HUES6 (cell line): ENCODE data around the gene ATP2B1.
"Not testable (repeated sequence)": the region's sequence is repeated elsewhere in the genome, so short reads cannot be mapped to it uniquely, and the experiment has no call there.

Experiments
- H3K27ac ChIP-seq: 2 replicates; pipeline ENCODE4 v1.7.0; 2013; ENCODE audit warnings: low read depth, mild to moderate bottlenecking, low read length, inconsistent platforms
- H3K27me3 ChIP-seq: 2 replicates; pipeline ENCODE4 v1.6.1; 2013; ENCODE audit warnings: low read length; ENCODE audit not compliant: control insufficient read depth, insufficient read depth
- H3K36me3 ChIP-seq: 2 replicates; pipeline ENCODE4 v1.6.1; 2013; ENCODE audit warnings: low read length; ENCODE audit not compliant: control insufficient read depth, insufficient read depth
- H3K4me1 ChIP-seq: 2 replicates; pipeline ENCODE4 v1.6.1; 2013; ENCODE audit warnings: low read length; ENCODE audit not compliant: control insufficient read depth, insufficient read depth
- H3K4me3 ChIP-seq: 2 replicates; pipeline ENCODE4 v1.5.1; 2013; ENCODE audit warnings: low read depth, low read length
- H3K9ac ChIP-seq: one replicate; pipeline ENCODE4 v1.6.1; 2013; ENCODE audit warnings: mild to moderate bottlenecking, low read length
- H3K9me3 ChIP-seq: 2 replicates; pipeline ENCODE4 v1.6.1; 2013; ENCODE audit warnings: low read depth, low read length; ENCODE audit not compliant: control insufficient read depth, insufficient read depth

The ATP2B1 gene

DNA sequence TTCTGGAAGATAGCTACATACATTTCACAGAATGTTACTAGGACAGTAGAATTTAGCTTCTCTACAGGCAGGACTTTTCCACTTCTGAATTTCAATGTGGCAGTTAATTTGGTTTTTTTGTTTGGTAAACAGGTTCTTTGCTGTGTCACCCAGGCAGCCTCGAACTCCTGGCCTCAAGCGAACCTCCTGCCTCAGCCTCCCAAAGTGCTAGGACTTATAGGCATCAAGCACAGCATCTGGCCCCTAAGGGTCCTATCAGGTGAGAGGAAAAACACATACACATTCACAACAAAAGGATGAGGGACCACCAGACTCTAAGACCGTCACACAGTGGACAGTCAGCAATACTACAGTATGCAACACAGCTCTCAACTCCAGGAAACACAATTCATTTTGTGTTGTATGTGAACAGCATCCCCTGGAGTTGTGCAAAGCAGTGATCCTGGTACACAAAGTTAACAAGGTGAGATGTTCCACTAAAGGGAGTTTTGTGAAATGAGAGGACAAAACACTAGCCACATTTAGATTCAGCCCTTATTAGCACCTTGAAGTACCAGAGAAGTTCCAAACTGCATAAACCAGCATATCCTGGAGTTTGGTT lies 6.9 kb downstream of the ATP2B1 start:
- peaks cover 4% of the 10 kb centered on the region for H3K4me1 ChIP-seq
- H3K27me3 ChIP-seq, result peaks cover 11% of the 10 kb centered on the region
- H3K9ac ChIP-seq, result no peak overlapping the region
- H3K9me3 ChIP-seq, result no peaks in the 10 kb centered on the region
- no peak overlapping the region for H3K4me3 ChIP-seq
- H3K36me3 ChIP-seq, result no peaks in the 10 kb centered on the region
- H3K27ac ChIP-seq, result no peak overlapping the region

DNA sequence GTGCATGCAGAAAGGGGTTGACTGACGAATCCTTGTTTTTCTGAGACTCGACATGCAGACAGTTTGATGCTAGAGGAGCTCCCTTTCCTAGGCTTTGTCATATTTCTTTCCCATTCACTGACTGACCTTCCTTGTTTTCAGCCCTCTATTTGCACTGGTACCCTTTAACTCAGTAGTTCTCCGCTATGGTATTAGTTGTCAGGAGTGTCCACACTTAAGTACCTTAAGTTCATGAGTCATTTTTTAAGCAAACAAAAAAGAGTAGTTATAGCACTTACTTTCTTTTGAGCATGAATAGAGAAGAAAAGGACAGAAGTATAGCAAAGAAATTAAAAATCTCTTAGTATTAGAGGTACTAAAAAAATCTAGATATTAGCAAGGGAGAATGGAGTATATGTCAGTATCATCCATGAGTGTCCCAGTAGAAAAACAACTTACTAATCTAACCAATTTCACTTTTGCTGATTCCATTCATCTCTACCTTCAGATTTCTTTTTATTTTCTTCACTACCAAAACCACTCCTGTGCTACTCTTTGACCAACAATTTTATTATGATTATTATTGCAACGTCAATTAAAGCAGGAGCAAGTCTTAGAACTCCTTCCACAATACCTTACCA lies 8.3 kb downstream of the ATP2B1 start:
- Histone ChIP-seq H3K4me3 (no peak overlapping the region), H3K27ac (no peak overlapping the region), H3K27me3 (no peaks in the 10 kb centered on the region), H3K4me1 (peaks cover 3% of the 10 kb centered on the region; the same call in 1 of the 2 replicates), H3K36me3 (no peaks in the 10 kb centered on the region), H3K9me3 (no peaks in the 10 kb centered on the region), H3K9ac (no peak overlapping the region)

DNA sequence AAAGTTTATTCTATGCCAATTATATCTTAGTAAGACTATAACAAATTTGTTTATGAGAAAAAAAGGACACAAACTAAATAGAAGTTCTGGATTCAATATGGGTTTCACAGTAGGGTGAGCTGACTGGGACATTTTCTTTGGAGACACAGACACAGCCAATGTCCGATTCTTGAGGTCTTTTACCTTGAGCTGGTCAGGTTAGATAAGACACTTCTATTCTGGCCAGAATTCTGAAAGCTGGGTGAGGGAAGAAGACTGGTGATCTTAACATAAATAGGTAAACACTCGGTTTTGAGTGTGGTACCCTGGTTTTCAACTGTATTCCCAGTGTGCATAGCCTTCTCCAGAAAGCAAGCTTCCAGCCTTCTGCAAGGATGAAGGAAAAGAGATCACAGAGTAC lies 10.0 kb downstream of the ATP2B1 start:
- no peak overlapping the region for H3K4me3 ChIP-seq
- H3K36me3 ChIP-seq, result no peaks in the 10 kb centered on the region
- no peak overlapping the region for H3K9ac ChIP-seq
- no peaks in the 10 kb centered on the region for H3K9me3 ChIP-seq
- peaks cover 3% of the 10 kb centered on the region; the same call in 1 of the 2 replicates for H3K4me1 ChIP-seq
- H3K27ac ChIP-seq, result no peak overlapping the region
- no peaks in the 10 kb centered on the region for H3K27me3 ChIP-seq

DNA sequence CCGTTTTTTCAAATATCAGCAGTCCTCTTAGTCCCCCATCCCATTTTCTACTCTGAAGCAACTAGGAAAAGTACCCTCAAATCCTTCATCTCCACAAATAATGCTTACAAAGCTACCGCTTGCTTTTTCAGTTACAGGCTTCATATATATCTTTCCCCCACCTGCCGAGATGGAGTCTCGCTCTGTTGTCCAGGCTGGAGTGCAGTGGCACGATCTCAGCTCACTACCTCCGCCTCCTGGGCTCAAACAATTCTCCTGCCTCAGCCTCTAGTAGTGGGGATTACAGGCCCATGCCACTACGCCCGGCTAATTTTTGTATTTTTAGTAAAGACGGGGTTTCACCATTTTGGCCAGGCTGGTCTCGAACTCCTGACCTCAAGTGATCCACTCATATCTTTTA lies 10.9 kb downstream of the ATP2B1 start:
- H3K27me3 ChIP-seq, H3K9ac ChIP-seq, H3K36me3 ChIP-seq, H3K9me3 ChIP-seq, H3K4me3 ChIP-seq, H3K4me1 ChIP-seq, H3K27ac ChIP-seq: not testable (repeated sequence)

DNA sequence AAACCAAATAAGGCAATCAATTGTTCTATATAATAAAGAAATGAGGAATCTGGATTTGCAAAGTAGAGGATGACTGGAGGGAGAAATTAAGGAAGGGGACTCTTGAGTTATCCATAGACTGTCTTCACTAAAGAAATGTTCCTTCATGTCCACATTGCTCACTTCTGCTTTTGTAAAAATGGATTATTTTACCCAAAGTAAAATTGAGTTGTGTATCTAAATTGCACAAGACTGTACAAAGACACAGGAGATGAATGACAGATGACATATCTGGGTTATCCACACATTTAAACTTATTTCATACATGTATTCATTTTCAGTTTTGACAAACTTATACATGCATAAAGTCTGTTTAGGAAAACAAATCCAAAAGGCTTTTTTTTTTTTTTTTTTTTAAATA lies 11.3 kb downstream of the ATP2B1 start:
- H3K4me1 ChIP-seq, result peaks cover 3% of the 10 kb centered on the region; the same call in 1 of the 2 replicates
- H3K27me3 ChIP-seq, result no peaks in the 10 kb centered on the region
- no peaks in the 10 kb centered on the region for H3K9me3 ChIP-seq
- H3K36me3 ChIP-seq, result no peaks in the 10 kb centered on the region
- H3K4me3 ChIP-seq, result no peak overlapping the region
- no peak overlapping the region for H3K9ac ChIP-seq
- H3K27ac ChIP-seq, result no peak overlapping the region

DNA sequence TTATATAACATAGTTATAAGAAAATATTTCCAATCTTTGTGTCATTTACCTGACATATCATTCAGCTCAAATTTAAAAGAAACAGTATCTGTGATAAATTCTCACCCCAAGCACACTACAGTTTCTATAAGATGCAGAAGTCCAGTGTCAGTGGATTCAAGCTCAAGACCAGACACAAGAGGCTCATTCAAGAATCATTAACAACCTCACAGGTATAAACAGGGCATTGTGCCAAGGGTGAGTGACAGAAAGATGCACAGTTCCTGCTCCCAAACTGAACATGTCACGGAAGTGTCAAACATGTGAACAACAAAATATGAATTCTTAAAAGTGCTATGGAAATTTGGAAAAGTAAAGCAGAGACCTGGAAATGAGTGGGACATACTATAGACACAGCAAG lies 12.8 kb downstream of the ATP2B1 start:
- Histone ChIP-seq H3K36me3 (no peaks in the 10 kb centered on the region), H3K9me3 (no peaks in the 10 kb centered on the region), H3K27ac (no peak overlapping the region), H3K4me1 (peaks cover 3% of the 10 kb centered on the region; the same call in 1 of the 2 replicates), H3K27me3 (no peaks in the 10 kb centered on the region), H3K9ac (no peak overlapping the region), H3K4me3 (no peak overlapping the region)

DNA sequence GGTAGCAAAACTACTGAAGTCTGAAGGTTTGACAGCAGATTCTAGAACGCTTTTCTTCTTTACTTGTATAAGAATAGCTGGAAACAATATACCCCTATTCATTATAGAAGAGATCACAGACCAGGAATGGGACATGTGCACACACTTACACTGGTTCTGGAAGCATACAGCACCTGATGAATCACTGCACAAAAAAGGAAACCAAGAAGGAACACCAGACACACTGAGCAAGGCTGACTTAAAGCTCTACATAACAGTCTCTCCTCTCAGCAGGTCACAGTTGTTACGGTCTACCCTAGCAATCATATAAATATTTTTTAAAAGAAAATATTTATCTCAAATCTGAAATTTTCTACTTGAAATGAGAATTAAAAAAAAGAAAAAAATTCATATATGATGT lies 13.5 kb downstream of the ATP2B1 start:
- no peak overlapping the region for H3K9ac ChIP-seq
- no peaks in the 10 kb centered on the region for H3K36me3 ChIP-seq
- no peak overlapping the region for H3K4me3 ChIP-seq
- H3K4me1 ChIP-seq, result peaks cover 2% of the 10 kb centered on the region; the same call in 1 of the 2 replicates
- no peaks in the 10 kb centered on the region for H3K9me3 ChIP-seq
- H3K27me3 ChIP-seq, result no peaks in the 10 kb centered on the region
- no peak overlapping the region for H3K27ac ChIP-seq

DNA sequence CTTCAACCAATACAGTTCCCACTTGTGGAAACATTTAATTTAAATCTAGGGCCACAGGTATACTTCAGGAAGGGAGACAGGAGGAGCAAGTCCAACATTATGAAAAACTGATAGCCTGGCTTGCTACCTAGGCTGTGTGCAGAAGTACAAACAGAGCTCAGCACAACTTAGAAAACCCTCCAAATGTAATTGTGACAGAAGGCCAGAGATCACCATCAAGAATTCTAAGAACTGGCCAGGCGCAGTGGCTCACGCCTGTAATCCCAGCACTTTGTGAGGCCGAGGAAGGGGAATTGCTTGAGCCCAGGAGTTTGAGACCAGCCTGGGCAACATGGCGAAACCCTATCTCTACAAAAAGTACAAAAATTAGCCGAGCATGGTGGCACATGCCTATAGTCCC lies 14.1 kb downstream of the ATP2B1 start:
- no peak overlapping the region for H3K9ac ChIP-seq
- no peaks in the 10 kb centered on the region for H3K27me3 ChIP-seq
- H3K4me1 ChIP-seq, result no peaks in the 10 kb centered on the region
- H3K27ac ChIP-seq, result no peak overlapping the region
- no peaks in the 10 kb centered on the region for H3K36me3 ChIP-seq
- no peak overlapping the region for H3K4me3 ChIP-seq
- H3K9me3 ChIP-seq, result no peaks in the 10 kb centered on the region

DNA sequence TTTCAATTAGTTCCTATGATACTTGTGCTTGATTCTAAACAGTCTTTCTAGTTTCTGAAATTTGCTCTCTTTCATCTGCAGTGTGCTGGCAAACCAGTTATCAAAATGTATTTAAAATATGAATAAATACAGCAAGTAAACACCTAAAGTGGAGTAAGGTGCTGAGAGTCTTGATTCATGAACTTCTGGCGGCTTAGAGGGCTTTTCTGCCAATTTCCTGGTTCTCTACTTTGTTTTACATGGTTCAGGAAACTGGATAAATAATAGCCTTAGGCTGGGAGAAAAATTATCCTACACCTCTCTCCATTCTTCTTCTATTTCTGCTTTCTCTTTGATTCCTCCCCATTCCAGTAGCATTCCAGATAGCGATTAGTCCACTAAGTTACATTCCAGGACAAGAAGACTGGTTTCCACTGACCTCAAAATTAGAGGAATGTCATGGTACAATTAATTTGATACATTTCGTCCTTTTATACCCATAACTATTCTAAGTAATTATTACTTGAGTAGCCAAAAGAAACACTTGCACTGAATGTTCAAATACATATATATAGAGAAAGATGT lies 14.9 kb downstream of the ATP2B1 start:
- Histone ChIP-seq H3K9me3 (no peaks in the 10 kb centered on the region), H3K4me3 (no peak overlapping the region), H3K36me3 (no peaks in the 10 kb centered on the region), H3K4me1 (no peaks in the 10 kb centered on the region), H3K27ac (no peak overlapping the region), H3K9ac (no peak overlapping the region), H3K27me3 (no peaks in the 10 kb centered on the region)

DNA sequence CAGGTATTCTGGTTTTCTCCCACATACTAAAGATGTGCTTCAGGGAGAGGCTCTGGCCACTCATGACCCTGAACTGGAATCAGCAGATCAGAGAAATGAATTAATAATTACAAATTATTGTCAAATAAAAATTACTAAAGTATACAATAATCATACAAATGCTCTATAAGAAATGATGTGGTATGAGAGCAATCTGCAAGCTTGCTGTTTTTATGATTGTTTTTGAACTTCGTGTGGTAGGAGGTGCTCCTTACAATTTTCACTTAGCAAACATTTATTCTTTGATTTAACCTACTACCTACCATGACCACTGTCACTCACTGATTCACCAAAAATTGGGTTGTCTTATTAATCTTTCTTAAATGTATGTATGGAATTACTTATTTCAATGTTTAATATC lies 16.2 kb downstream of the ATP2B1 start:
- Histone ChIP-seq H3K4me1 (no peaks in the 10 kb centered on the region), H3K9me3 (no peaks in the 10 kb centered on the region), H3K9ac (no peak overlapping the region), H3K36me3 (no peaks in the 10 kb centered on the region), H3K27me3 (no peaks in the 10 kb centered on the region), H3K4me3 (no peak overlapping the region), H3K27ac (no peak overlapping the region)

DNA sequence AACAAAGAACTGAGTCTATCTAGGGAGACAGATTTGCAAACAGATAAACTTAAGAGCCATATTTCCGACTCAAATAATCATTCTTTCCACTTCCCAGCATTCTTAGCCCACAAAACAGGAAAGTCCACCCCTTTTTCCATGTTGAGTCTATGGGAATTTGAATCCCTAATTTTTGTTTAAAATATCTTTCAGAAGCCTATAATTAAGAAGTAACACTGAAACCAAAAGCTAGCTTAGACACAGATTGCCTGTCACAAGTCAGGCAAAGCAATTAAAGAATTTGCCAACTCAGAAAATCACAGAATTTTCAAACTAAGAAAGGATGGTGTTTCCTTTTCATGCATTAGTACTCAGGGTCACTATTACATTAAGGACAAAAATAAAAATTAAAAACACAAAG lies 17.0 kb downstream of the ATP2B1 start:
- Histone ChIP-seq H3K36me3 (no peaks in the 10 kb centered on the region), H3K27ac (no peak overlapping the region), H3K27me3 (no peaks in the 10 kb centered on the region), H3K9ac (no peak overlapping the region), H3K4me3 (no peak overlapping the region), H3K4me1 (no peaks in the 10 kb centered on the region), H3K9me3 (no peaks in the 10 kb centered on the region)
